ENCODE results near the gene RASAL2.

GRCh38 chr1:178371933-178372388 is 278.1 kb downstream of the RASAL2 start:
- no peak for TF ChIP-seq CTCF (conservative IDR thresholded peaks at IDR 0.05; ENCODE audit: low read length)
- no peak for TF ChIP-seq EZH2phosphoT487 (IDR thresholded peaks at IDR 0.05; ENCODE audit: borderline replicate concordance)

Data from Loucy (cell line).